Lung (tissue), 12 donors: ENCODE results near the gene RNF182. TPM values are rescaled to one million over a fixed set of nuclear protein-coding genes. Genes with fewer than 3 reads are reported as not detected.

Source experiments
- ATAC-seq: fragments of 200-7000 bp; cut with Tn5 transposase; one replicate; pipeline ENCODE4 v1.9.1; 2020; ENCODE audit warnings: moderate number of reproducible peaks; ENCODE audit not compliant: insufficient read depth, low FRiP score
- DNase-seq, 3 donors: peaks; one replicate each; pipeline ENCODE4 v3.0.0-alpha.2; 2013 to 2017
- H3K27ac ChIP-seq, 2 donors: one replicate each; pipeline ENCODE4 v1.5.1; 2013; ENCODE audit warnings: mild to moderate bottlenecking in 2 of 2, moderate library complexity in 2 of 2, control low read depth in 1 of 2, inconsistent platforms in 1 of 2, low read depth in 1 of 2, low read length in 1 of 2
- H3K27me3 ChIP-seq, 3 donors: one replicate each; pipeline ENCODE4 v1.5.1; 2013; ENCODE audit warnings: low read length in 2 of 3; ENCODE audit not compliant: control insufficient read depth in 3 of 3, insufficient read depth in 3 of 3
- H3K36me3 ChIP-seq, 4 donors: one replicate each; pipeline ENCODE4 v1.5.1; 2013; ENCODE audit warnings: low read length in 4 of 4, mild to moderate bottlenecking in 1 of 4, moderate library complexity in 1 of 4; ENCODE audit not compliant: control insufficient read depth in 4 of 4, insufficient read depth in 4 of 4
- H3K4me1 ChIP-seq, 5 donors: one replicate each; pipeline ENCODE4 v1.5.1; 2013; ENCODE audit warnings: low read length in 5 of 5, mild to moderate bottlenecking in 2 of 5, moderate library complexity in 1 of 5; ENCODE audit not compliant: control insufficient read depth in 5 of 5, insufficient read depth in 5 of 5
- H3K4me3 ChIP-seq: one replicate; pipeline ENCODE4 v1.5.1; 2013; ENCODE audit warnings: mild to moderate bottlenecking, control low read depth, moderate library complexity
- H3K9ac ChIP-seq, 2 donors: one replicate each; pipeline ENCODE4 v1.5.1; 2013; ENCODE audit warnings: low read length in 2 of 2, control low read depth in 1 of 2; ENCODE audit not compliant: insufficient read depth in 1 of 2
- H3K9me3 ChIP-seq, 4 donors: one replicate each; pipeline ENCODE4 v1.5.1; 2013; ENCODE audit warnings: low read length in 3 of 4, mild to moderate bottlenecking in 1 of 4, moderate library complexity in 1 of 4; ENCODE audit not compliant: control insufficient read depth in 4 of 4, insufficient read depth in 3 of 4
- CTCF ChIP-seq: IDR thresholded peaks from 2 replicates; pipeline ENCODE4 v1.5.1; 2012; ENCODE audit warnings: mild to moderate bottlenecking; ENCODE audit errors: control extremely low read depth, extremely low read depth
- WGBS, 2 donors: extraction: QIAGEN DNeasy Blood & Tissue Kit; methylation state at CpG; one replicate each; pipeline ENCODE4 v1.1.7; 2013; 5-methylcytosine and 5-hydroxymethylcytosine counted together
- polyA plus RNA-seq, 2 donors: library from polyadenylated mRNA; stranded (reverse); fragments of 200-250 nt; gene quantifications; one replicate each; pipeline ENCODE4 v1.2.1, GENCODE V29; 2013
- total RNA-seq, 2 donors: library from RNA; depleted of rRNA in 1 of 2; stranded (reverse); fragments of >200 nt in 1 of 2; gene quantifications; one replicate each; pipeline ENCODE4 v1.2.1, GENCODE V29; 2014 to 2021
- donor health status: control.
- donor health status: control.
- donor health status: Bipolar disorder and iron deficiency.
- donor health status: healthy.
- donor health status: DM: yes; HTN: yes; CAD: no.

RNF182 gene
- total and polyA plus RNA-seq, 4 donors, result 0.90 to 5.0 (median 1.8) TPM

- ATAC-seq (no peak), DNase-seq (peak in 2 of 3 donors; percentile 9 to 11)
- H3K4me1 ChIP-seq, result peaks cover 0 to 4% (median 0%) of the 10 kb centered on the region in 5 donors
- no peaks in the 10 kb centered on the region for H3K36me3 ChIP-seq
- no peak overlapping the region for H3K27ac ChIP-seq
- no peak overlapping the region for H3K9ac ChIP-seq
- no peak for TF ChIP-seq CTCF
- H3K4me3 ChIP-seq, result no peak overlapping the region
- no peaks in the 10 kb centered on the region for H3K27me3 ChIP-seq
- WGBS, 2 donors, result 78 to 86% methylated on average over 13 of the region's 13 CpGs
- peaks cover 0 to 3% (median 0%) of the 10 kb centered on the region in 4 donors for H3K9me3 ChIP-seq
Measured at GRCh38 chr6:14001329-14002012, 76.7 kb downstream of the RNF182 start.

DNA sequence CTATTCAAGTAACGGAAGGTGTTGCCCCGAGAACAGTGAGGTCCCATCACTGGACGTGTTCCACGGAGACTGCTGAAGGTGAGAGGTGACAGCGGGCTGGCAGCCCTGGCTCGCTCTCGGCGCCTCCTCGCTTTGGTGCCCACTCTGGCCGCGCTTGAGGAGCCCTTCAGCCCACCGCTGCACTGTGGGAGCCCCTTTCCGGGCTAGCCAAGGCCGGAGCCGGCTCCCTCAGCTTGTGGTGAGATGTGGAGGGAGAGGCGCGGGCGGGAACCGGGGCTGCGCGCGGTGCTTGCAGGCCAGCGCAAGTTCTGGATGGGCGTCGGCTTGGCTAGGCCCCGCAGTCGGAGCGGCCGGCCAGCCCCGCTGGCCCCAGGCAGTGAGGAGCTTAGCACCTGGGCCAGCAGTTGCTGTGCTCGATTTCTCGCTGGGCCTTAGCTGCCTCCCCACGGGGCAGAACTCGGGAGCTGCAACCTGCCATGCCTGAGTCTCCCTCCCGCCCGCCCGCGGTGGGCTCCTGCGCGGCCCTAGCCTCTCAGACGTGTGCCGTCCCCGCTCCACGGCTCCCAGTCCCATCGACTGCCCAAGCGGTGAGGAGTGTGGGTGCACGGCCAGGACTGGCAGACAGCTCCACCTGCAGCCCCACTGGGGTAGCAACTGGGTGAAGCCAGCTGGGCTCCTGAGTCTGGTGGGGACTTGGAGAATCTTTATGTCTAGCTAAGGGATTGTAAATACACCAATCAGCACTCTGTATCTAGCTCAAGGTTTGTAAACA lies 77.6 kb downstream of the RNF182 start:
- DNase-seq, result no peak
- WGBS, 2 donors, result 95 to 97% methylated on average over 45 to 47 of the region's 47 CpGs

DNA sequence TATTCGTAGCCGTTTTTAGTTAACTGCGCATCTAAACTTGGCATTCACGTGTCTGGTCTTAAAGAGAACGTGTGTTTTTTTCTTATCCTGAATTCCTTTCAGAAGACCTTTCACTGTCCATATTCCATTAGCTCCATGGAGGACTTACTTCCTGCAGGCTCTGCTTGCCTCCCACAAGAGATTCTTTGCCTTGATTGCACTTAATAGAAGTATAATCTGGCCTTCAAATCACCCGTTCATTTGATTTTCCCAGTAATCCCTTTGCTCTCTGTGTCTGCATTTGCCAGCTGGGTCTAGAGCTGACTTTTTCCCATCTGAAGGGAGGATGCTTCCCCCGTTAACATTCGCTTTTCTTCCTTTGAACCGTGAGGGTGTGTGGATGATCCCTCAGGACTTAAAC lies 79.5 kb downstream of the RNF182 start:
- no peak overlapping the region for H3K27ac ChIP-seq
- WGBS, 2 donors, result 87 to 89% methylated on average over 9 of the region's 9 CpGs
- no peak for DNase-seq
- no peak for TF ChIP-seq CTCF
- H3K36me3 ChIP-seq, result no peaks in the 10 kb centered on the region
- H3K4me1 ChIP-seq, result peaks cover 0 to 4% (median 0%) of the 10 kb centered on the region in 5 donors
- ATAC-seq, result no peak
- H3K9ac ChIP-seq, result no peak overlapping the region
- H3K9me3 ChIP-seq, result peaks cover 0 to 3% (median 0%) of the 10 kb centered on the region in 4 donors
- no peaks in the 10 kb centered on the region for H3K27me3 ChIP-seq
- no peak overlapping the region for H3K4me3 ChIP-seq

More for the DNA sequence above, 77.6 kb downstream of the RNF182 start:
- H3K27me3 ChIP-seq, result no peaks in the 10 kb centered on the region
- TF ChIP-seq CTCF, result no peak
- H3K9ac ChIP-seq, result no peak overlapping the region
- peaks cover 0 to 3% (median 0%) of the 10 kb centered on the region in 4 donors for H3K9me3 ChIP-seq
- no peak for ATAC-seq
- peaks cover 0 to 4% (median 0%) of the 10 kb centered on the region in 5 donors for H3K4me1 ChIP-seq
- no peak overlapping the region for H3K27ac ChIP-seq
- H3K4me3 ChIP-seq, result no peak overlapping the region
- no peaks in the 10 kb centered on the region for H3K36me3 ChIP-seq
